HepG2 (cell line): ENCODE results near the gene GLYR1. TPM values are rescaled to one million over a fixed set of nuclear protein-coding genes. Genes with fewer than 3 reads are reported as not detected.

ENCODE experiments used
- ATAC-seq: fragments of 200-7000 bp; cut with Tn5 transposase; 3 replicates; pipeline ENCODE4 v1.9.1; 2020; ENCODE audit warnings: mild to moderate bottlenecking, moderate library complexity
- BruUV-seq: library from RNA; stranded (reverse); fragments of 400-500 nt; replicated peaks from 2 replicates; lab custom pipeline; 2021; lab: Mats Ljungman, UMichigan
- CTCF ChIA-PET: fragments of 300-600 bp; formaldehyde crosslinking; extraction: SDS; loops from one replicate; lab custom pipeline; 2021; ENCODE audit warnings: low total read pairs, inconsistent platforms, low intra/inter-chr PET ratio; lab: Yijun Ruan, JAX
- POLR2A ChIA-PET: fragments of 350-600 bp; sonication (Branson Sonifier 250); formaldehyde crosslinking; loops from one replicate; lab custom pipeline; 2020; ENCODE audit warnings: antibody characterized with exemption, inconsistent platforms; lab: Yijun Ruan, JAX
- DNase-seq: peaks from one replicate; pipeline ENCODE4 v3.0.0-alpha.2; 2015; ENCODE audit warnings: low spot score
- FAIRE-seq: peaks from 3 replicates; lab custom pipeline; 2011; peaks lifted over from hg19 to GRCh38; lab: Jason Lieb, UNC
- H2AFZ ChIP-seq: one replicate; pipeline ENCODE4 v1.6.1; 2011; ENCODE audit warnings: low read length, inconsistent platforms
- H3K27ac ChIP-seq: fragments of 300-600 bp; 3 replicates; pipeline ENCODE4 v1.8.0; 2011; ENCODE audit warnings: mixed run types, mild to moderate bottlenecking, mixed read lengths, low read length, inconsistent platforms; ENCODE audit not compliant: insufficient read depth; ENCODE audit errors: extremely low read length
- H3K27me3 ChIP-seq, 2 experiments: fragments of 200-600 bp in 1 of 2; 2 replicates in 1 of 2; 3 replicates in 1 of 2; pipeline versions ENCODE4 v1.6.0 to v1.8.0; 2011; ENCODE audit warnings: low read length in 2 of 2, mild to moderate bottlenecking in 2 of 2, moderate library complexity in 2 of 2, inconsistent platforms in 1 of 2; ENCODE audit not compliant: insufficient read depth in 2 of 2, control insufficient read depth in 1 of 2
- H3K36me3 ChIP-seq, 2 experiments: fragments of 200-600 bp in 1 of 2; replicated peaks in 1 of 2; 2 replicates in 1 of 2; 3 replicates in 1 of 2; pipeline versions ENCODE4 v1.5.1 to v1.8.0; 2011; ENCODE audit warnings: low read length in 2 of 2, inconsistent platforms in 1 of 2; ENCODE audit not compliant: insufficient read depth in 2 of 2, control insufficient read depth in 1 of 2
- H3K4me1 ChIP-seq: 2 replicates; pipeline ENCODE4 v1.5.1; 2012; ENCODE audit warnings: low read length, inconsistent platforms; ENCODE audit not compliant: insufficient read depth
- H3K4me2 ChIP-seq: 2 replicates; pipeline ENCODE4 v1.6.0; 2011; ENCODE audit warnings: low read depth, low read length, inconsistent platforms
- H3K4me3 ChIP-seq, 3 experiments: fragments of 200-600 bp in 1 of 3; sonication (generic), shearing (Covaris generic) in 1 of 3; replicated peaks in 1 of 3; 2 replicates each; pipeline ENCODE4 v1.5.1; 2011 to 2016; ENCODE audit warnings: low read length in 3 of 3, inconsistent platforms in 2 of 3, low read depth in 2 of 3, mild to moderate bottlenecking in 2 of 3, control low read depth in 1 of 3, mixed read lengths in 1 of 3; ENCODE audit not compliant: insufficient read depth in 1 of 3
- H3K79me2 ChIP-seq: one replicate; pipeline ENCODE4 v1.6.1; 2011; ENCODE audit warnings: low read length, inconsistent platforms; ENCODE audit not compliant: insufficient read depth
- H3K9ac ChIP-seq: 2 replicates; pipeline ENCODE4 v1.6.0; 2011; ENCODE audit warnings: mild to moderate bottlenecking, low read depth, low read length, inconsistent platforms; ENCODE audit not compliant: insufficient read depth
- H3K9me3 ChIP-seq: 2 replicates; pipeline ENCODE4 v1.5.1; 2012; ENCODE audit warnings: mild to moderate bottlenecking, low read length
- H4K20me1 ChIP-seq: 2 replicates; pipeline ENCODE4 v1.6.0; 2011; ENCODE audit warnings: inconsistent platforms, mild to moderate bottlenecking, low read length, moderate library complexity; ENCODE audit not compliant: insufficient read depth
- AKAP8 ChIP-seq: sonication (generic); formaldehyde crosslinking; IDR thresholded peaks from 2 replicates; pipeline ENCODE4 v1.5.1; 2020; ENCODE audit warnings: mild to moderate bottlenecking, missing genetic modification reagents
- ARNT2 ChIP-seq: sonication (generic); formaldehyde crosslinking; IDR thresholded peaks from 2 replicates; pipeline ENCODE4 v1.8.0; 2022; ENCODE audit warnings: mild to moderate bottlenecking, low read depth, missing genetic modification reagents, moderate library complexity
- CBX5 ChIP-seq: sonication (generic); formaldehyde crosslinking; IDR thresholded peaks from 2 replicates; pipeline ENCODE4 v1.4.0; 2020; ENCODE audit warnings: missing genetic modification reagents, borderline replicate concordance
- FOXO1 ChIP-seq: sonication (generic); formaldehyde crosslinking; IDR thresholded peaks from 2 replicates; pipeline ENCODE4 v1.4.0; 2020; ENCODE audit warnings: missing genetic modification reagents
- FOXP1 ChIP-seq, 2 experiments: fragments of 450-650 bp in 1 of 2; IDR thresholded peaks; 2 replicates each; pipeline ENCODE4 v1.6.1; 2017 to 2018; ENCODE audit warnings: antibody characterized with exemption in 1 of 2
- HDAC1 ChIP-seq: sonication (generic); formaldehyde crosslinking; IDR thresholded peaks from 2 replicates; pipeline ENCODE4 v1.5.1; 2020; ENCODE audit warnings: mild to moderate bottlenecking, missing genetic modification reagents
- MTERF4 ChIP-seq: sonication (generic); formaldehyde crosslinking; IDR thresholded peaks from 2 replicates; pipeline ENCODE4 v1.8.0; 2023; ENCODE audit warnings: mild to moderate bottlenecking, missing genetic modification reagents
- PHB2 ChIP-seq: fragments of 450-650 bp; IDR thresholded peaks from 2 replicates; pipeline ENCODE4 v1.6.1; 2018; ENCODE audit not compliant: partially characterized antibody
- RBM22 ChIP-seq: fragments of 200-400 bp; formaldehyde crosslinking; optimal IDR thresholded peaks from 2 replicates; pipeline ENCODE3; 2017; ENCODE audit warnings: mild to moderate bottlenecking, low read length, moderate library complexity
- REST ChIP-seq, 2 experiments: IDR thresholded peaks; 2 replicates each; pipeline ENCODE4 v1.6.1; 2011 to 2012; ENCODE audit warnings: low read length in 2 of 2, borderline replicate concordance in 1 of 2, low read depth in 1 of 2, mild to moderate bottlenecking in 1 of 2, moderate library complexity in 1 of 2
- SOX13 ChIP-seq, 3 experiments: fragments of 450-650 bp in 1 of 3; sonication (generic) in 1 of 3; formaldehyde crosslinking in 1 of 3; IDR thresholded peaks in 2 of 3; conservative IDR thresholded peaks in 1 of 3; 2 replicates each; pipeline versions ENCODE4 v1.5.0 to v1.6.1; 2016 to 2020; ENCODE audit warnings: antibody characterized with exemption in 1 of 3, mild to moderate bottlenecking in 1 of 3, missing compliant biosample characterization in 1 of 3, missing genetic modification reagents in 1 of 3, moderate library complexity in 1 of 3
- ZFP1 ChIP-seq: IDR thresholded peaks from 2 replicates; pipeline ENCODE4 v1.6.1; 2016
- ZNF317 ChIP-seq: sonication (generic); formaldehyde crosslinking; IDR thresholded peaks from 2 replicates; pipeline ENCODE4 v1.5.0; 2020; ENCODE audit warnings: mild to moderate bottlenecking, missing genetic modification reagents
- ZNF607 ChIP-seq: sonication (generic); formaldehyde crosslinking; IDR thresholded peaks from 2 replicates; pipeline ENCODE4 v1.5.1; 2020; ENCODE audit warnings: missing genetic modification reagents, mild to moderate bottlenecking, borderline replicate concordance
- ZNF839 ChIP-seq: sonication (generic); formaldehyde crosslinking; IDR thresholded peaks from 2 replicates; pipeline ENCODE4 v1.4.0; 2020; ENCODE audit warnings: missing genetic modification reagents, mild to moderate bottlenecking, borderline replicate concordance
- ZZZ3 ChIP-seq: sonication (generic); formaldehyde crosslinking; IDR thresholded peaks from 2 replicates; pipeline ENCODE4 v1.4.0; 2020; ENCODE audit warnings: missing genetic modification reagents, mild to moderate bottlenecking, borderline replicate concordance
- WGBS: methylation state at CpG from one replicate; pipeline ENCODE4 v1.1.6; 2017; ENCODE audit warnings: low lambda C conversion rate; 5-methylcytosine and 5-hydroxymethylcytosine counted together
- in situ Hi-C: cut with HindIII; loops from 2 replicates; pipeline ENCODE4 v1.10.0; 2017; ENCODE audit warnings: low pct_unique_long_range_greater_than_20kb; ENCODE audit not compliant: extremely low pct_ligation_motif_present
- intact Hi-C: fragments of 100-400 bp; cut with micrococcal nuclease; formaldehyde crosslinking; loops from one replicate; pipeline ENCODE4 v1.10.0; 2022; ENCODE audit not compliant: unreplicated experiment
- polyA plus RNA-seq, 8 experiments: library from polyadenylated mRNA; depleted of rRNA in 3 of 8; stranded (reverse) in 7 of 8; unstranded in 1 of 8; fragments of >200 nt; fragmentation: Illumina TruSeq in 4 of 8; extraction: Trizol in 4 of 8; gene quantifications; 2 replicates each; pipeline versions ENCODE4 v1.2.1 to v1.2.3, GENCODE V29; 2011 to 2016; ENCODE audit warnings: low read depth in 4 of 8, missing spikeins in 1 of 8, mixed read lengths in 1 of 8; ENCODE audit not compliant: insufficient read depth in 1 of 8
- total RNA-seq, 5 experiments: library from RNA; depleted of rRNA; stranded (reverse); fragments of >200 nt; fragmentation: Illumina TruSeq; extraction: Trizol; gene quantifications; 2 replicates each; pipeline ENCODE4 v1.2.3, GENCODE V29; 2016; ENCODE audit warnings: low read depth in 1 of 5
- TF ChIP-seq, protein P1 (sequence below): sonication (generic); formaldehyde crosslinking; conservative IDR thresholded peaks from 2 replicates; pipeline ENCODE4 v1.4.0; 2020; ENCODE audit warnings: missing genetic modification reagents

GLYR1 gene
- total and polyA plus RNA-seq, 2 of the 13 experiments (the other 11 are each of a cell fraction or from before 2014, with no cell fraction given) = 28.3 to 48.7 TPM

GRCh38 chr16:4788910-4789309 lies 58.2 kb downstream of the GLYR1 start (continued):
- TF ChIP-seq, protein P1, sequence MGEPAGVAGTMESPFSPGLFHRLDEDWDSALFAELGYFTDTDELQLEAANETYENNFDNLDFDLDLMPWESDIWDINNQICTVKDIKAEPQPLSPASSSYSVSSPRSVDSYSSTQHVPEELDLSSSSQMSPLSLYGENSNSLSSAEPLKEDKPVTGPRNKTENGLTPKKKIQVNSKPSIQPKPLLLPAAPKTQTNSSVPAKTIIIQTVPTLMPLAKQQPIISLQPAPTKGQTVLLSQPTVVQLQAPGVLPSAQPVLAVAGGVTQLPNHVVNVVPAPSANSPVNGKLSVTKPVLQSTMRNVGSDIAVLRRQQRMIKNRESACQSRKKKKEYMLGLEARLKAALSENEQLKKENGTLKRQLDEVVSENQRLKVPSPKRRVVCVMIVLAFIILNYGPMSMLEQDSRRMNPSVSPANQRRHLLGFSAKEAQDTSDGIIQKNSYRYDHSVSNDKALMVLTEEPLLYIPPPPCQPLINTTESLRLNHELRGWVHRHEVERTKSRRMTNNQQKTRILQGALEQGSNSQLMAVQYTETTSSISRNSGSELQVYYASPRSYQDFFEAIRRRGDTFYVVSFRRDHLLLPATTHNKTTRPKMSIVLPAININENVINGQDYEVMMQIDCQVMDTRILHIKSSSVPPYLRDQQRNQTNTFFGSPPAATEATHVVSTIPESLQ (CRISPR knock-in tag) = no peak
- TF ChIP-seq ZNF839 (CRISPR knock-in tag) (no peak), ZNF317 (CRISPR knock-in tag) (no peak), SOX13 (IDR thresholded peaks at IDR 0.05) (no peak), SOX13 (CRISPR knock-in tag; conservative IDR thresholded peaks at IDR 0.05 in 1 of 2, IDR thresholded peaks at IDR 0.05 in 1 of 2) (no peak), ZFP1 (CRISPR knock-in tag) (no peak)

GRCh38 chr16:4788489-4788889 lies 58.6 kb downstream of the GLYR1 start:
- CTCF ChIA-PET = no interaction called here
- intact Hi-C loops (no loop called here), in situ Hi-C loops (no loop called here)
- Histone ChIP-seq H4K20me1 (no peaks in the 10 kb centered on the region), H3K27ac (peak overlapping the region; percentile 36), H3K4me2 (peak overlapping the region; percentile 88), H2AFZ (no peak overlapping the region), H3K4me1 (peaks cover 85% of the 10 kb centered on the region), H3K9ac (peak overlapping the region; percentile 11), H3K79me2 (no peaks in the 10 kb centered on the region), H3K36me3 (no peaks in the 10 kb centered on the region), H3K27me3 (no peaks in the 10 kb centered on the region; a peak in 1 of 5 replicates), H3K4me3 (peak overlapping the region; percentile 9 to 67 (median 43); a peak in 5 of 6 replicates), H3K9me3 (no peaks in the 10 kb centered on the region)
- FAIRE-seq (peak; percentile 71), ATAC-seq (peak; percentile 55), DNase-seq (peak; percentile 64)
- WGBS = 1% methylated on average over 8 of the region's 9 CpGs
- BruUV-seq = no TSS peak
- POLR2A ChIA-PET = interaction anchor here (0.8 to 3.0 kb wide), 5 partner anchors 13 to 156 kb away, joined by 3 to 17 read pairs (median 5); partner anchors contain the start of genes ANKS3, DNAAF8 and ROGDI
- TF ChIP-seq ZNF607 (CRISPR knock-in tag) (no peak), ZZZ3 (CRISPR knock-in tag) (no peak), REST (IDR thresholded peaks at IDR 0.05; ENCODE audit: borderline replicate concordance in 1 of 2, low read depth in 1 of 2, low read length in 2 of 2) (no peak), CBX5 (CRISPR knock-in tag) (no peak), MTERF4 (CRISPR knock-in tag) (no peak), HDAC1 (no peak), PHB2 (no peak), RBM22 (no peak), FOXP1 (IDR thresholded peaks at IDR 0.05) (no peak), FOXP1 (CRISPR knock-in tag; IDR thresholded peaks at IDR 0.05) (peak; percentile 5; the same call in 1 of the 2 replicates), FOXO1 (CRISPR knock-in tag) (no peak), AKAP8 (CRISPR knock-in tag) (no peak), ARNT2 (CRISPR knock-in tag) (peak; percentile 34; the same call in 1 of the 2 replicates)
